ENCODE data around the gene PSMD2. TPM values are rescaled to one million over a fixed set of nuclear protein-coding genes. Genes with fewer than 3 reads are reported as not detected.
A peak's percentile ranks its signal among the peaks of the same experiment; 100 is the strongest.

The PSMD2 gene
- total and polyA plus RNA-seq, 8 donors, result 182 to 263 (median 213) TPM

- intact Hi-C loops (cut with DNase I), result no loop called here
- TF ChIP-seq CTCF (IDR thresholded peaks at IDR 0.05), result no peak
- DNase-seq, result no peak
- no peaks in the 10 kb centered on the region for H3K27me3 ChIP-seq
- H3K27ac ChIP-seq, result peak overlapping the region in 1 of 2 donors; percentile 13
- peaks cover 31 to 62% of the 10 kb centered on the region in 2 donors for H3K4me1 ChIP-seq
- ATAC-seq, result no peak
- peaks cover 10 to 89% of the 10 kb centered on the region in 2 donors for H3K36me3 ChIP-seq
- H3K9me3 ChIP-seq, result no peaks in the 10 kb centered on the region
- H3K4me3 ChIP-seq, result no peak overlapping the region
Observed at GRCh38 chr3:184321666-184322065, 22.6 kb downstream of the PSMD2 start.

GRCh38 chr3:184322731-184323487 lies 23.9 kb downstream of the PSMD2 start:
- peaks cover 19 to 50% of the 10 kb centered on the region in 2 donors for H3K4me1 ChIP-seq
- intact Hi-C loops (cut with DNase I), result no loop called here
- no peak overlapping the region for H3K4me3 ChIP-seq
- ATAC-seq, result no peak
- no peak for TF ChIP-seq CTCF (IDR thresholded peaks at IDR 0.05)
- H3K9me3 ChIP-seq, result no peaks in the 10 kb centered on the region
- DNase-seq, result no peak
- no peaks in the 10 kb centered on the region for H3K27me3 ChIP-seq
- H3K36me3 ChIP-seq, result peaks cover 14 to 89% of the 10 kb centered on the region in 2 donors
- H3K27ac ChIP-seq, result no peak overlapping the region

GRCh38 chr3:184323696-184324095 lies 24.7 kb downstream of the PSMD2 start:
- no peak overlapping the region for H3K4me3 ChIP-seq
- TF ChIP-seq CTCF (IDR thresholded peaks at IDR 0.05), result no peak
- H3K36me3 ChIP-seq, result peaks cover 18 to 89% of the 10 kb centered on the region in 2 donors
- ATAC-seq, result no peak
- H3K27me3 ChIP-seq, result no peaks in the 10 kb centered on the region
- no peak for DNase-seq
- H3K9me3 ChIP-seq, result no peaks in the 10 kb centered on the region
- peaks cover 15 to 42% of the 10 kb centered on the region in 2 donors for H3K4me1 ChIP-seq
- H3K27ac ChIP-seq, result no peak overlapping the region
- intact Hi-C loops (cut with DNase I), result no loop called here

- H3K36me3 ChIP-seq, result peaks cover 22 to 100% of the 10 kb centered on the region in 2 donors
- peaks cover 3 to 28% of the 10 kb centered on the region in 2 donors for H3K4me1 ChIP-seq
- H3K27ac ChIP-seq, result no peak overlapping the region
- intact Hi-C loops (cut with DNase I), result no loop called here
- no peaks in the 10 kb centered on the region for H3K27me3 ChIP-seq
- DNase-seq, result no peak
- no peak for TF ChIP-seq CTCF (IDR thresholded peaks at IDR 0.05)
- H3K4me3 ChIP-seq, result no peak overlapping the region
- no peak for ATAC-seq
- H3K9me3 ChIP-seq, result no peaks in the 10 kb centered on the region
Observed at GRCh38 chr3:184325269-184325668, 26.2 kb downstream of the PSMD2 start.

GRCh38 chr3:184325715-184326369 lies 26.8 kb downstream of the PSMD2 start:
- intact Hi-C loops (cut with DNase I), result no loop called here
- Histone ChIP-seq H3K9me3 (no peaks in the 10 kb centered on the region), H3K27ac (no peak overlapping the region), H3K27me3 (no peaks in the 10 kb centered on the region), H3K36me3 (peaks cover 23 to 100% of the 10 kb centered on the region in 2 donors), H3K4me3 (no peak overlapping the region), H3K4me1 (peaks cover 0 to 23% of the 10 kb centered on the region in 2 donors)
- DNase-seq (no peak), ATAC-seq (no peak)
- TF ChIP-seq CTCF (IDR thresholded peaks at IDR 0.05), result no peak
